NB4 (cell line): ENCODE results near the gene THUMPD1.
A peak's percentile ranks its signal among the peaks of the same experiment; 100 is the strongest.

Experiments used
- DNase-seq: peaks from one replicate; pipeline ENCODE4 v3.0.0; 2010; ENCODE audit warnings: low read depth
- H3K4me3 ChIP-seq: one replicate; pipeline ENCODE4 v1.5.1; 2011; ENCODE audit warnings: mild to moderate bottlenecking, low read depth, low read length, moderate library complexity
- CTCF ChIP-seq: IDR thresholded peaks from one replicate; pipeline ENCODE4 v1.5.1; 2012; ENCODE audit warnings: low read depth, low read length
- MAX ChIP-seq: IDR thresholded peaks from 2 replicates; pipeline ENCODE4 v1.6.1; 2011; ENCODE audit warnings: low read depth, low read length
- MYC ChIP-seq: IDR thresholded peaks from 2 replicates; pipeline ENCODE4 v1.6.1; 2011; ENCODE audit warnings: low read depth, low read length
- POLR2A ChIP-seq: IDR thresholded peaks from 2 replicates; pipeline ENCODE4 v1.6.1; 2011; ENCODE audit warnings: mild to moderate bottlenecking; ENCODE audit not compliant: insufficient read length; ENCODE audit errors: extremely low read depth

Gene THUMPD1, protein sequence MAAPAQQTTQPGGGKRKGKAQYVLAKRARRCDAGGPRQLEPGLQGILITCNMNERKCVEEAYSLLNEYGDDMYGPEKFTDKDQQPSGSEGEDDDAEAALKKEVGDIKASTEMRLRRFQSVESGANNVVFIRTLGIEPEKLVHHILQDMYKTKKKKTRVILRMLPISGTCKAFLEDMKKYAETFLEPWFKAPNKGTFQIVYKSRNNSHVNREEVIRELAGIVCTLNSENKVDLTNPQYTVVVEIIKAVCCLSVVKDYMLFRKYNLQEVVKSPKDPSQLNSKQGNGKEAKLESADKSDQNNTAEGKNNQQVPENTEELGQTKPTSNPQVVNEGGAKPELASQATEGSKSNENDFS

DNA sequence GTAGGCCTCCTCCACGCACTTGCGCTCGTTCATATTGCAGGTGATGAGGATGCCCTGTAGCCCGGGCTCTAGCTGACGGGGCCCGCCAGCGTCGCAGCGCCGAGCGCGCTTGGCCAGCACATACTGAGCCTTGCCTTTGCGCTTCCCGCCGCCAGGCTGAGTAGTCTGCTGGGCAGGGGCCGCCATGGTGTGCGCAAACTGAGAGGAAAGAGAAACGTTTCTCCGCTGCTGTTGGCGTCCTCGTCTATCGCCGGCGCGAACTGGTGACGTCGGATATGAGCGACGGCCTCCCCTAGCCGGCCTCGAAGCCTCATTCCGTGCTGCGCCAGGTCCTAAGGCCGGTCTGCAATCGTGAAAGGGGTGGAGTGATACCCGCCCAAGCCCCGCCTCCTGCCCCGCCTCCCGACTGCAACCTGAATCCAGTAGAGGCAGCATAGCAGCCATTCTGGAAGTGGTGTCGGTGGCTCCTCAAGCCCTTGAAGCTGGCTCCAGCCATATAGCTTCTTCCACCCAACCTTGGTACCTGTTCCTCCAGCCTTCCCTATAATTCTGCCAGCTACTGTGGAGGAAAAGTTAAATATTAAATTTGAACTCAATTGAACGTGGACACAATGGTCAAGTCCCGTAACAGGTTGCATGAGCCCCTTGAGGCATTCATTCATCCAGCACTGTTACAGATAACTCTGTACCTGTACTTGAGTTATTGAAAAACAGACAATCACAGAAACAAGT, at the start of gene THUMPD1:
THUMPD1 (minus strand) TSS at position 265 of the 732 bp plus-strand sequence; CDS start at position 186, 79 bp downstream.
- no peak for TF ChIP-seq CTCF
- TF ChIP-seq MAX = peak; percentile 70; the same call in 1 of the 2 replicates
- peak; percentile 75 for TF ChIP-seq POLR2A
- TF ChIP-seq MYC = peak; percentile 70
- peak; percentile 96 for DNase-seq

GRCh38 chr16:20789130-20789529, 47.5 kb upstream of the THUMPD1 start:
- DNase-seq = no peak
- TF ChIP-seq POLR2A (no peak), CTCF (no peak), MYC (no peak), MAX (no peak)
- H3K4me3 ChIP-seq = no peak overlapping the region

More for the DNA sequence above, at the start of gene THUMPD1:
- peak within 1 kb of the TSS; percentile 91 for H3K4me3 ChIP-seq

GRCh38 chr16:20784204-20784603, 42.6 kb upstream of the THUMPD1 start:
- H3K4me3 ChIP-seq = no peak overlapping the region
- DNase-seq = no peak
- TF ChIP-seq POLR2A (no peak), CTCF (no peak), MAX (no peak), MYC (no peak)

- no peak for DNase-seq
- H3K4me3 ChIP-seq = no peak overlapping the region
- TF ChIP-seq MYC = no peak
- TF ChIP-seq MAX = no peak
- no peak for TF ChIP-seq POLR2A
- TF ChIP-seq CTCF = no peak
These were observed 40.9 kb upstream of the THUMPD1 start for GRCh38 chr16:20782470-20782869.

DNA sequence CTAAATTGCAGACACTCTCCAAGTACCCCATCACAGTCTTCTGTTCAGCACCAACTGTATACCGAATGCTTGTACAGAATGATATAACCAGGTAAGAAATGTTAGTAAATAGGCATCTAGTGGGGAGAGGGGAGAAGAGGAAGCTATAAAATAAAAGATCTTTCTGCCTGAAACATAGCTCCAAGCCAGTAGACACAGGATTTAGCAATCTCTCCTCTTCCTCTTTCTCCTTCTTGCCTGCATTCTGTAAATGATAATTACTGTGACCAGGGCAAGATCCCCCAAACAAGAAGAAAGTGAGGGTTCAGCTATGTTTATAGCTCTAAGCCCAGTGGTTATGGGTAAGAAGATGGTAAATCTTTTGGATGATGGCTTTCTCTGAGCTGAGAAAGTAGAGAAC, 40.1 kb upstream of the THUMPD1 start:
- H3K4me3 ChIP-seq = no peak overlapping the region
- DNase-seq = peak; percentile 65
- no peak for TF ChIP-seq CTCF
- no peak for TF ChIP-seq MAX
- no peak for TF ChIP-seq MYC
- TF ChIP-seq POLR2A = no peak
